Measurements from ENCODE around the gene CDKN1B.

GRCh38 chr12:12745576-12746211, 28.5 kb downstream of the CDKN1B start:
- no peak for TF ChIP-seq POLR2A (IDR thresholded peaks at IDR 0.05)
- TF ChIP-seq, protein P1, sequence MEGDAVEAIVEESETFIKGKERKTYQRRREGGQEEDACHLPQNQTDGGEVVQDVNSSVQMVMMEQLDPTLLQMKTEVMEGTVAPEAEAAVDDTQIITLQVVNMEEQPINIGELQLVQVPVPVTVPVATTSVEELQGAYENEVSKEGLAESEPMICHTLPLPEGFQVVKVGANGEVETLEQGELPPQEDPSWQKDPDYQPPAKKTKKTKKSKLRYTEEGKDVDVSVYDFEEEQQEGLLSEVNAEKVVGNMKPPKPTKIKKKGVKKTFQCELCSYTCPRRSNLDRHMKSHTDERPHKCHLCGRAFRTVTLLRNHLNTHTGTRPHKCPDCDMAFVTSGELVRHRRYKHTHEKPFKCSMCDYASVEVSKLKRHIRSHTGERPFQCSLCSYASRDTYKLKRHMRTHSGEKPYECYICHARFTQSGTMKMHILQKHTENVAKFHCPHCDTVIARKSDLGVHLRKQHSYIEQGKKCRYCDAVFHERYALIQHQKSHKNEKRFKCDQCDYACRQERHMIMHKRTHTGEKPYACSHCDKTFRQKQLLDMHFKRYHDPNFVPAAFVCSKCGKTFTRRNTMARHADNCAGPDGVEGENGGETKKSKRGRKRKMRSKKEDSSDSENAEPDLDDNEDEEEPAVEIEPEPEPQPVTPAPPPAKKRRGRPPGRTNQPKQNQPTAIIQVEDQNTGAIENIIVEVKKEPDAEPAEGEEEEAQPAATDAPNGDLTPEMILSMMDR (IDR thresholded peaks at IDR 0.05) = no peak
